IPS-20b (cell line): ENCODE data around the gene CCDC141.

ENCODE experiments used
- H3K27ac ChIP-seq: one replicate; pipeline ENCODE4 v1.5.1; 2013; ENCODE audit warnings: low read length
- H3K27me3 ChIP-seq: 2 replicates; pipeline ENCODE4 v1.6.1; 2013; ENCODE audit warnings: mild to moderate bottlenecking, low read length, inconsistent platforms; ENCODE audit not compliant: insufficient read depth
- H3K36me3 ChIP-seq: 2 replicates; pipeline ENCODE4 v1.6.1; 2013; ENCODE audit warnings: low read depth, mild to moderate bottlenecking, inconsistent platforms, low read length, moderate library complexity; ENCODE audit not compliant: insufficient read depth
- H3K4me1 ChIP-seq: 2 replicates; pipeline ENCODE4 v1.6.1; 2013; ENCODE audit warnings: mild to moderate bottlenecking, control low read depth, inconsistent platforms, low read length, moderate library complexity; ENCODE audit not compliant: insufficient read depth
- H3K4me3 ChIP-seq: 2 replicates; pipeline ENCODE4 v1.5.1; 2013; ENCODE audit warnings: mild to moderate bottlenecking, low read length, inconsistent platforms
- H3K9ac ChIP-seq: 2 replicates; pipeline ENCODE4 v1.6.1; 2013; ENCODE audit warnings: low read depth, mild to moderate bottlenecking, inconsistent platforms, low read length, moderate library complexity
- H3K9me3 ChIP-seq: 2 replicates; pipeline ENCODE4 v1.6.1; 2013; ENCODE audit warnings: mild to moderate bottlenecking, low read depth, low read length, inconsistent platforms; ENCODE audit not compliant: insufficient read depth

Gene CCDC141

GRCh38 chr2:178905261-178905660 is 144.7 kb downstream of the CCDC141 start:
- no peak overlapping the region for H3K9ac ChIP-seq
- H3K4me1 ChIP-seq: no peaks in the 10 kb centered on the region
- H3K27me3 ChIP-seq: no peaks in the 10 kb centered on the region
- no peak overlapping the region for H3K27ac ChIP-seq
- H3K9me3 ChIP-seq: no peaks in the 10 kb centered on the region
- no peaks in the 10 kb centered on the region for H3K36me3 ChIP-seq
- H3K4me3 ChIP-seq: no peak overlapping the region

GRCh38 chr2:178899656-178900055 is 150.3 kb downstream of the CCDC141 start:
- no peaks in the 10 kb centered on the region for H3K4me1 ChIP-seq
- H3K36me3 ChIP-seq: no peaks in the 10 kb centered on the region
- H3K9me3 ChIP-seq: no peaks in the 10 kb centered on the region
- no peak overlapping the region for H3K27ac ChIP-seq
- no peaks in the 10 kb centered on the region for H3K27me3 ChIP-seq
- H3K4me3 ChIP-seq: no peak overlapping the region
- no peak overlapping the region for H3K9ac ChIP-seq

- no peaks in the 10 kb centered on the region for H3K27me3 ChIP-seq
- H3K9ac ChIP-seq: no peak overlapping the region
- no peaks in the 10 kb centered on the region for H3K9me3 ChIP-seq
- no peaks in the 10 kb centered on the region for H3K36me3 ChIP-seq
- H3K27ac ChIP-seq: no peak overlapping the region
- H3K4me3 ChIP-seq: no peak overlapping the region
- H3K4me1 ChIP-seq: no peaks in the 10 kb centered on the region
Measured at GRCh38 chr2:178895872-178896271, 154.1 kb downstream of the CCDC141 start.

GRCh38 chr2:178895171-178895570 is 154.8 kb downstream of the CCDC141 start:
- Histone ChIP-seq H3K4me3 (no peak overlapping the region), H3K4me1 (no peaks in the 10 kb centered on the region), H3K9me3 (no peaks in the 10 kb centered on the region), H3K27ac (no peak overlapping the region), H3K36me3 (no peaks in the 10 kb centered on the region), H3K9ac (no peak overlapping the region), H3K27me3 (no peaks in the 10 kb centered on the region)

- no peak overlapping the region for H3K4me3 ChIP-seq
- no peaks in the 10 kb centered on the region for H3K4me1 ChIP-seq
- H3K27ac ChIP-seq: no peak overlapping the region
- no peaks in the 10 kb centered on the region for H3K36me3 ChIP-seq
- H3K9ac ChIP-seq: no peak overlapping the region
- no peaks in the 10 kb centered on the region for H3K9me3 ChIP-seq
- no peaks in the 10 kb centered on the region for H3K27me3 ChIP-seq
Measured at GRCh38 chr2:178892751-178893625, 156.9 kb downstream of the CCDC141 start.

GRCh38 chr2:178891959-178892485 is 157.9 kb downstream of the CCDC141 start:
- Histone ChIP-seq H3K4me3 (no peak overlapping the region), H3K36me3 (no peaks in the 10 kb centered on the region), H3K27ac (no peak overlapping the region), H3K9ac (no peak overlapping the region), H3K4me1 (no peaks in the 10 kb centered on the region), H3K27me3 (no peaks in the 10 kb centered on the region), H3K9me3 (no peaks in the 10 kb centered on the region)

- H3K27me3 ChIP-seq: no peaks in the 10 kb centered on the region
- no peak overlapping the region for H3K4me3 ChIP-seq
- H3K9ac ChIP-seq: no peak overlapping the region
- no peaks in the 10 kb centered on the region for H3K4me1 ChIP-seq
- no peaks in the 10 kb centered on the region for H3K9me3 ChIP-seq
- H3K27ac ChIP-seq: no peak overlapping the region
- no peaks in the 10 kb centered on the region for H3K36me3 ChIP-seq
Measured at GRCh38 chr2:178891265-178891958, 158.5 kb downstream of the CCDC141 start.

- Histone ChIP-seq H3K9me3 (no peaks in the 10 kb centered on the region), H3K36me3 (no peaks in the 10 kb centered on the region), H3K4me3 (no peak overlapping the region), H3K27ac (no peak overlapping the region), H3K4me1 (no peaks in the 10 kb centered on the region; the same call in 1 of the 2 replicates), H3K9ac (no peak overlapping the region), H3K27me3 (no peaks in the 10 kb centered on the region)
Measured at GRCh38 chr2:178886006-178886405, 163.9 kb downstream of the CCDC141 start.

- no peak overlapping the region for H3K27ac ChIP-seq
- H3K9me3 ChIP-seq: no peaks in the 10 kb centered on the region
- H3K4me1 ChIP-seq: no peaks in the 10 kb centered on the region; the same call in 1 of the 2 replicates
- H3K4me3 ChIP-seq: no peak overlapping the region
- H3K9ac ChIP-seq: no peak overlapping the region
- no peaks in the 10 kb centered on the region for H3K27me3 ChIP-seq
- no peaks in the 10 kb centered on the region for H3K36me3 ChIP-seq
Measured at GRCh38 chr2:178884440-178884839, 165.5 kb downstream of the CCDC141 start.

GRCh38 chr2:178882666-178883440 is 167.1 kb downstream of the CCDC141 start:
- H3K36me3 ChIP-seq: no peaks in the 10 kb centered on the region

GRCh38 chr2:178881075-178881474 is 168.9 kb downstream of the CCDC141 start:
- Histone ChIP-seq H3K9ac (no peak overlapping the region), H3K4me1 (no peaks in the 10 kb centered on the region; the same call in 1 of the 2 replicates), H3K36me3 (no peaks in the 10 kb centered on the region), H3K27me3 (no peaks in the 10 kb centered on the region), H3K9me3 (no peaks in the 10 kb centered on the region), H3K27ac (no peak overlapping the region), H3K4me3 (no peak overlapping the region)

More at GRCh38 chr2:178882666-178883440, 167.1 kb downstream of the CCDC141 start:
- H3K27ac ChIP-seq: no peak overlapping the region
- no peaks in the 10 kb centered on the region; the same call in 1 of the 2 replicates for H3K4me1 ChIP-seq
- no peak overlapping the region for H3K9ac ChIP-seq
- H3K27me3 ChIP-seq: no peaks in the 10 kb centered on the region
- H3K4me3 ChIP-seq: no peak overlapping the region
- no peaks in the 10 kb centered on the region for H3K9me3 ChIP-seq
